Ovary (tissue), 9 donors: Measurements from ENCODE around the gene ZNF436. TPM values are rescaled to one million over a fixed set of nuclear protein-coding genes. Genes with fewer than 3 reads are reported as not detected.

ENCODE experiments used
- DNase-seq, 5 donors: peaks; one replicate each; pipeline ENCODE4 v3.0.0-alpha.2; 2019 to 2020
- H3K27ac ChIP-seq, 2 donors: fragments of 200-600 bp; one replicate each; pipeline versions ENCODE4 v1.5.1 to v1.8.0; 2019 to 2022
- H3K27me3 ChIP-seq: fragments of 200-600 bp; one replicate; pipeline ENCODE4 v1.8.0; 2022
- H3K36me3 ChIP-seq: fragments of 200-600 bp; sonication (generic); one replicate; pipeline ENCODE4 v1.5.1; 2019
- H3K4me1 ChIP-seq: one replicate; pipeline ENCODE4 v1.8.1; 2013; ENCODE audit warnings: mild to moderate bottlenecking, moderate library complexity; ENCODE audit not compliant: insufficient read depth
- H3K4me3 ChIP-seq: fragments of 200-600 bp; sonication (generic); one replicate; pipeline ENCODE4 v1.5.1; 2017
- H3K9me3 ChIP-seq, 2 donors: fragments of 200-600 bp in 1 of 2; sonication (generic) in 1 of 2; one replicate each; pipeline versions ENCODE4 v1.5.1 to v1.8.1; 2013 to 2019; ENCODE audit warnings: mild to moderate bottlenecking in 1 of 2, moderate library complexity in 1 of 2
- EP300 ChIP-seq: sonication (generic); formaldehyde crosslinking; IDR thresholded peaks from one replicate; pipeline ENCODE4 v1.6.1; 2017; ENCODE audit warnings: antibody characterized with exemption
- POLR2A ChIP-seq: fragments of 450-650 bp; IDR thresholded peaks from one replicate; pipeline ENCODE4 v1.6.1; 2017; ENCODE audit warnings: antibody characterized with exemption, mild to moderate bottlenecking, moderate library complexity
- WGBS, 3 donors: extraction: QIAGEN DNeasy Blood & Tissue Kit in 1 of 3; methylation state at CpG; one replicate each; pipeline versions ENCODE4 v1.1.5 to v1.1.7; 2013 to 2017; 5-methylcytosine and 5-hydroxymethylcytosine counted together
- intact Hi-C, 4 donors: fragments of 100-400 bp; cut with DNase I; formaldehyde crosslinking; loops; one replicate each; pipeline versions ENCODE4 v1.11.0 to v1.15.1; 2022 to 2023
- polyA plus RNA-seq, 2 donors: library from polyadenylated mRNA; stranded (reverse); fragments of 200-250 nt in 1 of 2; fragments of 350-450 nt in 1 of 2; fragmentation: Illumina TruSeq in 1 of 2; extraction: RNeasy Lipid Tissue Mini Kit (QIAGEN cat#74804) in 1 of 2; gene quantifications; one replicate each; pipeline ENCODE4 v1.2.3, GENCODE V29; 2013 to 2014
- total RNA-seq, 7 donors: library from RNA; depleted of rRNA in 2 of 7; stranded (reverse); fragments of >200 nt in 2 of 7; fragmentation: NEBNext Ultra II Directional in 3 of 7; extraction: Animal tissue kit (Norgen Biotek cat#: 25700) in 3 of 7; gene quantifications; one replicate each; pipeline versions ENCODE4 v1.1.0 to v1.2.4, GENCODE V29; 2016 to 2023
- TF ChIP-seq, protein P1 (sequence below), 3 donors: fragments of 450-650 bp in 2 of 3; fragments of 200-600 bp in 1 of 3; IDR thresholded peaks; one replicate each; pipeline versions ENCODE4 v1.5.1 to v1.8.0; 2016 to 2022; ENCODE audit warnings: antibody characterized with exemption in 3 of 3, mild to moderate bottlenecking in 1 of 3
- donor health status: DM: no; HTN: no; CAD: no; lungs with moderate emphysema.
- donor health status: DM: no; HTN: no; CAD: no.
- donor health status: Bipolar disorder and iron deficiency.
- donor health status: DM: yes; HTN: yes; CAD: no.
- donor health status: DM: no; HTN: no; CAD: no.
- donor health status: DM: yes; HTN: yes; CAD: no.

The ZNF436 gene
- total and polyA plus RNA-seq, 9 donors, result 16.5 to 43.1 (median 23.5) TPM

GRCh38 chr1:23400324-23401114 lies 30.9 kb upstream of the ZNF436 start:
- Histone ChIP-seq H3K4me1 (peaks cover 8% of the 10 kb centered on the region), H3K4me3 (no peak overlapping the region), H3K27me3 (no peaks in the 10 kb centered on the region), H3K36me3 (no peaks in the 10 kb centered on the region), H3K27ac (peak overlapping the region in 1 of 2 donors; percentile 34), H3K9me3 (no peaks in the 10 kb centered on the region)
- 71 to 84% (median 80%) methylated on average over 5 of the region's 5 CpGs for WGBS, 3 donors
- TF ChIP-seq, protein P1, sequence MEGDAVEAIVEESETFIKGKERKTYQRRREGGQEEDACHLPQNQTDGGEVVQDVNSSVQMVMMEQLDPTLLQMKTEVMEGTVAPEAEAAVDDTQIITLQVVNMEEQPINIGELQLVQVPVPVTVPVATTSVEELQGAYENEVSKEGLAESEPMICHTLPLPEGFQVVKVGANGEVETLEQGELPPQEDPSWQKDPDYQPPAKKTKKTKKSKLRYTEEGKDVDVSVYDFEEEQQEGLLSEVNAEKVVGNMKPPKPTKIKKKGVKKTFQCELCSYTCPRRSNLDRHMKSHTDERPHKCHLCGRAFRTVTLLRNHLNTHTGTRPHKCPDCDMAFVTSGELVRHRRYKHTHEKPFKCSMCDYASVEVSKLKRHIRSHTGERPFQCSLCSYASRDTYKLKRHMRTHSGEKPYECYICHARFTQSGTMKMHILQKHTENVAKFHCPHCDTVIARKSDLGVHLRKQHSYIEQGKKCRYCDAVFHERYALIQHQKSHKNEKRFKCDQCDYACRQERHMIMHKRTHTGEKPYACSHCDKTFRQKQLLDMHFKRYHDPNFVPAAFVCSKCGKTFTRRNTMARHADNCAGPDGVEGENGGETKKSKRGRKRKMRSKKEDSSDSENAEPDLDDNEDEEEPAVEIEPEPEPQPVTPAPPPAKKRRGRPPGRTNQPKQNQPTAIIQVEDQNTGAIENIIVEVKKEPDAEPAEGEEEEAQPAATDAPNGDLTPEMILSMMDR (IDR thresholded peaks at IDR 0.05), result no peak
- TF ChIP-seq POLR2A (no peak), EP300 (no peak)
- peak in 2 of 5 donors; percentile 33 to 79 for DNase-seq
- intact Hi-C loops, result loop anchor here in 1 of 4 donors (10.0 kb wide), 1 partner anchor 56 kb away; the partner anchor contains the start of gene HNRNPR

- no peak for DNase-seq
- H3K4me1 ChIP-seq, result peaks cover 11% of the 10 kb centered on the region
- H3K27ac ChIP-seq, result no peak overlapping the region
- no peaks in the 10 kb centered on the region for H3K9me3 ChIP-seq
- H3K4me3 ChIP-seq, result no peak overlapping the region
- no peaks in the 10 kb centered on the region for H3K27me3 ChIP-seq
- intact Hi-C loops, result no loop called here
- WGBS, 3 donors, result 93 to 98% (median 97%) methylated on average over 1 of the region's 1 CpG
- H3K36me3 ChIP-seq, result no peaks in the 10 kb centered on the region
- TF ChIP-seq EP300 (no peak), POLR2A (no peak)
- TF ChIP-seq, protein P1 (IDR thresholded peaks at IDR 0.05), result no peak
Observed at GRCh38 chr1:23399229-23399628, 29.6 kb upstream of the ZNF436 start.

- Histone ChIP-seq H3K4me1 (peaks cover 16% of the 10 kb centered on the region), H3K27ac (no peak overlapping the region), H3K4me3 (no peak overlapping the region), H3K27me3 (no peaks in the 10 kb centered on the region), H3K9me3 (no peaks in the 10 kb centered on the region), H3K36me3 (no peaks in the 10 kb centered on the region)
- no peak for DNase-seq
- WGBS, 3 donors, result 95% methylated on average over 7 of the region's 7 CpGs
- no peak for TF ChIP-seq EP300
- TF ChIP-seq, protein P1 (IDR thresholded peaks at IDR 0.05), result no peak
- TF ChIP-seq POLR2A, result no peak
- intact Hi-C loops, result no loop called here
Observed at GRCh38 chr1:23397908-23398307, 28.3 kb upstream of the ZNF436 start.

GRCh38 chr1:23396380-23396779 lies 26.7 kb upstream of the ZNF436 start:
- Histone ChIP-seq H3K36me3 (no peaks in the 10 kb centered on the region), H3K4me1 (peaks cover 16% of the 10 kb centered on the region), H3K27ac (no peak overlapping the region), H3K4me3 (no peak overlapping the region), H3K27me3 (no peaks in the 10 kb centered on the region), H3K9me3 (no peaks in the 10 kb centered on the region)
- DNase-seq, result no peak
- WGBS, 3 donors, result 90 to 97% (median 96%) methylated on average over 2 of the region's 2 CpGs
- intact Hi-C loops, result no loop called here
- no peak for TF ChIP-seq EP300
- TF ChIP-seq, protein P1 (IDR thresholded peaks at IDR 0.05), result no peak
- TF ChIP-seq POLR2A, result no peak
